HUES6 (cell line): ENCODE data around the gene TWF2.

ENCODE experiments used
- H3K27ac ChIP-seq: 2 replicates; pipeline ENCODE4 v1.7.0; 2013; ENCODE audit warnings: low read depth, mild to moderate bottlenecking, low read length, inconsistent platforms
- H3K27me3 ChIP-seq: 2 replicates; pipeline ENCODE4 v1.6.1; 2013; ENCODE audit warnings: low read length; ENCODE audit not compliant: control insufficient read depth, insufficient read depth
- H3K36me3 ChIP-seq: 2 replicates; pipeline ENCODE4 v1.6.1; 2013; ENCODE audit warnings: low read length; ENCODE audit not compliant: control insufficient read depth, insufficient read depth
- H3K4me1 ChIP-seq: 2 replicates; pipeline ENCODE4 v1.6.1; 2013; ENCODE audit warnings: low read length; ENCODE audit not compliant: control insufficient read depth, insufficient read depth
- H3K4me3 ChIP-seq: 2 replicates; pipeline ENCODE4 v1.5.1; 2013; ENCODE audit warnings: low read depth, low read length
- H3K9ac ChIP-seq: one replicate; pipeline ENCODE4 v1.6.1; 2013; ENCODE audit warnings: mild to moderate bottlenecking, low read length
- H3K9me3 ChIP-seq: 2 replicates; pipeline ENCODE4 v1.6.1; 2013; ENCODE audit warnings: low read depth, low read length; ENCODE audit not compliant: control insufficient read depth, insufficient read depth

Gene TWF2

GRCh38 chr3:52221563-52222318 lies 17.2 kb downstream of the TWF2 start:
- Histone ChIP-seq H3K9me3 (no peaks in the 10 kb centered on the region), H3K27ac (no peak overlapping the region), H3K27me3 (no peaks in the 10 kb centered on the region), H3K4me3 (no peak overlapping the region), H3K4me1 (peaks cover 12% of the 10 kb centered on the region; the same call in 1 of the 2 replicates), H3K36me3 (no peaks in the 10 kb centered on the region), H3K9ac (no peak overlapping the region)

- Histone ChIP-seq H3K9me3 (no peaks in the 10 kb centered on the region), H3K4me1 (peaks cover 12% of the 10 kb centered on the region; the same call in 1 of the 2 replicates), H3K27ac (no peak overlapping the region), H3K27me3 (no peaks in the 10 kb centered on the region), H3K9ac (no peak overlapping the region), H3K36me3 (no peaks in the 10 kb centered on the region), H3K4me3 (no peak overlapping the region)
Measured at GRCh38 chr3:52221141-52221562, 17.8 kb downstream of the TWF2 start.

GRCh38 chr3:52220380-52221026 lies 18.5 kb downstream of the TWF2 start:
- Histone ChIP-seq H3K27ac (no peak overlapping the region), H3K27me3 (no peaks in the 10 kb centered on the region), H3K9ac (no peak overlapping the region), H3K4me3 (no peak overlapping the region), H3K4me1 (peaks cover 6% of the 10 kb centered on the region; the same call in 1 of the 2 replicates), H3K9me3 (no peaks in the 10 kb centered on the region), H3K36me3 (peaks cover 5% of the 10 kb centered on the region)

- H3K9me3 ChIP-seq, result no peaks in the 10 kb centered on the region
- H3K4me3 ChIP-seq, result no peak overlapping the region
- H3K9ac ChIP-seq, result no peak overlapping the region
- peaks cover 19% of the 10 kb centered on the region for H3K36me3 ChIP-seq
- no peak overlapping the region for H3K27ac ChIP-seq
- H3K27me3 ChIP-seq, result no peaks in the 10 kb centered on the region
- peaks cover 4% of the 10 kb centered on the region; the same call in 1 of the 2 replicates for H3K4me1 ChIP-seq
Measured at GRCh38 chr3:52218937-52219650, 19.9 kb downstream of the TWF2 start.

GRCh38 chr3:52218454-52218853 lies 20.5 kb downstream of the TWF2 start:
- H3K9ac ChIP-seq, result no peak overlapping the region
- no peak overlapping the region for H3K4me3 ChIP-seq
- no peaks in the 10 kb centered on the region for H3K9me3 ChIP-seq
- peaks cover 26% of the 10 kb centered on the region for H3K36me3 ChIP-seq
- H3K27me3 ChIP-seq, result no peaks in the 10 kb centered on the region
- H3K27ac ChIP-seq, result no peak overlapping the region
- H3K4me1 ChIP-seq, result peaks cover 4% of the 10 kb centered on the region; the same call in 1 of the 2 replicates

GRCh38 chr3:52218026-52218425 lies 20.9 kb downstream of the TWF2 start:
- Histone ChIP-seq H3K27me3 (no peaks in the 10 kb centered on the region), H3K4me1 (peaks cover 4% of the 10 kb centered on the region; the same call in 1 of the 2 replicates), H3K9me3 (no peaks in the 10 kb centered on the region), H3K36me3 (peaks cover 30% of the 10 kb centered on the region), H3K9ac (no peak overlapping the region), H3K27ac (no peak overlapping the region), H3K4me3 (no peak overlapping the region)

- Histone ChIP-seq H3K9ac (no peak overlapping the region), H3K27ac (no peak overlapping the region), H3K9me3 (no peaks in the 10 kb centered on the region), H3K4me1 (peaks cover 4% of the 10 kb centered on the region; the same call in 1 of the 2 replicates), H3K27me3 (no peaks in the 10 kb centered on the region), H3K36me3 (peaks cover 34% of the 10 kb centered on the region), H3K4me3 (no peak overlapping the region)
Measured at GRCh38 chr3:52217409-52217805, 21.6 kb downstream of the TWF2 start.

GRCh38 chr3:52216585-52217408 lies 22.2 kb downstream of the TWF2 start:
- no peaks in the 10 kb centered on the region for H3K27me3 ChIP-seq
- H3K9ac ChIP-seq, result no peak overlapping the region
- no peaks in the 10 kb centered on the region for H3K9me3 ChIP-seq
- no peak overlapping the region for H3K4me3 ChIP-seq
- H3K36me3 ChIP-seq, result peaks cover 40% of the 10 kb centered on the region
- H3K4me1 ChIP-seq, result peaks cover 4% of the 10 kb centered on the region; the same call in 1 of the 2 replicates
- H3K27ac ChIP-seq, result no peak overlapping the region

- H3K27me3 ChIP-seq, result no peaks in the 10 kb centered on the region
- H3K4me3 ChIP-seq, result no peak overlapping the region
- no peak overlapping the region for H3K27ac ChIP-seq
- H3K9ac ChIP-seq, result no peak overlapping the region
- peaks cover 55% of the 10 kb centered on the region for H3K36me3 ChIP-seq
- no peaks in the 10 kb centered on the region for H3K9me3 ChIP-seq
- no peaks in the 10 kb centered on the region; the same call in 1 of the 2 replicates for H3K4me1 ChIP-seq
Measured at GRCh38 chr3:52215351-52215750, 23.6 kb downstream of the TWF2 start.

GRCh38 chr3:52213901-52214300 lies 25.1 kb downstream of the TWF2 start:
- peaks cover 68% of the 10 kb centered on the region for H3K36me3 ChIP-seq
- H3K4me1 ChIP-seq, result no peaks in the 10 kb centered on the region; the same call in 1 of the 2 replicates
- H3K27ac ChIP-seq, result no peak overlapping the region
- no peak overlapping the region for H3K4me3 ChIP-seq
- no peak overlapping the region for H3K9ac ChIP-seq
- H3K9me3 ChIP-seq, result no peaks in the 10 kb centered on the region
- no peaks in the 10 kb centered on the region for H3K27me3 ChIP-seq
